BLaER1 (cell line): Measurements from ENCODE around the gene SUPT3H.

Experiments used
- H3K27ac ChIP-seq: shearing (Covaris generic); formaldehyde crosslinking; 2 replicates; pipeline ENCODE4 v1.8.1; 2022
- H3K27me3 ChIP-seq: shearing (Covaris generic); formaldehyde crosslinking; 2 replicates; pipeline ENCODE4 v1.8.1; 2022
- H3K36me3 ChIP-seq: shearing (Covaris generic); formaldehyde crosslinking; 2 replicates; pipeline ENCODE4 v1.8.1; 2022
- H3K4me1 ChIP-seq: shearing (Covaris generic); formaldehyde crosslinking; 2 replicates; pipeline ENCODE4 v1.8.1; 2022
- H3K4me2 ChIP-seq: shearing (Covaris generic); formaldehyde crosslinking; 2 replicates; pipeline ENCODE4 v1.8.1; 2022
- H3K4me3 ChIP-seq: shearing (Covaris generic); formaldehyde crosslinking; 2 replicates; pipeline ENCODE4 v1.8.1; 2022
- H3K9ac ChIP-seq: shearing (Covaris generic); formaldehyde crosslinking; 2 replicates; pipeline ENCODE4 v1.8.1; 2022
- H3K9me3 ChIP-seq: shearing (Covaris generic); formaldehyde crosslinking; 2 replicates; pipeline ENCODE4 v1.8.1; 2022
- H4K20me1 ChIP-seq: shearing (Covaris generic); formaldehyde crosslinking; 2 replicates; pipeline ENCODE4 v1.8.1; 2022
- Cebpa-rat ChIP-seq: shearing (Covaris generic); IDR thresholded peaks from 2 replicates; pipeline ENCODE4 v1.8.1; 2022

The SUPT3H gene

GRCh38 chr6:45222380-45222779 lies 155.4 kb downstream of the SUPT3H start:
- Histone ChIP-seq H3K4me3 (no peak overlapping the region), H3K4me1 (no peaks in the 10 kb centered on the region), H3K27me3 (no peaks in the 10 kb centered on the region), H3K27ac (no peak overlapping the region), H3K9me3 (no peaks in the 10 kb centered on the region), H4K20me1 (no peaks in the 10 kb centered on the region), H3K36me3 (no peaks in the 10 kb centered on the region), H3K4me2 (no peak overlapping the region), H3K9ac (no peak overlapping the region)
- no peak for TF ChIP-seq Cebpa-rat

GRCh38 chr6:45215759-45216158 lies 162.0 kb downstream of the SUPT3H start:
- no peak for TF ChIP-seq Cebpa-rat
- H4K20me1 ChIP-seq: no peaks in the 10 kb centered on the region

GRCh38 chr6:45212976-45213375 lies 164.8 kb downstream of the SUPT3H start:
- no peaks in the 10 kb centered on the region for H4K20me1 ChIP-seq
- H3K9ac ChIP-seq: no peak overlapping the region
- no peaks in the 10 kb centered on the region for H3K4me1 ChIP-seq
- H3K36me3 ChIP-seq: no peaks in the 10 kb centered on the region
- TF ChIP-seq Cebpa-rat: no peak
- no peak overlapping the region for H3K4me3 ChIP-seq
- H3K27ac ChIP-seq: no peak overlapping the region
- H3K27me3 ChIP-seq: no peaks in the 10 kb centered on the region
- peaks cover 29% of the 10 kb centered on the region for H3K9me3 ChIP-seq
- no peak overlapping the region for H3K4me2 ChIP-seq

More at GRCh38 chr6:45215759-45216158, 162.0 kb downstream of the SUPT3H start:
- Histone ChIP-seq H3K9ac (no peak overlapping the region), H3K27ac (no peak overlapping the region), H3K36me3 (no peaks in the 10 kb centered on the region), H3K4me2 (no peak overlapping the region), H3K4me3 (no peak overlapping the region), H3K9me3 (peaks cover 8% of the 10 kb centered on the region), H3K4me1 (no peaks in the 10 kb centered on the region), H3K27me3 (no peaks in the 10 kb centered on the region)

- TF ChIP-seq Cebpa-rat: no peak
- no peak overlapping the region for H3K27ac ChIP-seq
- H3K4me2 ChIP-seq: no peak overlapping the region
- no peak overlapping the region for H3K4me3 ChIP-seq
- no peaks in the 10 kb centered on the region for H3K4me1 ChIP-seq
- no peaks in the 10 kb centered on the region for H3K27me3 ChIP-seq
- no peaks in the 10 kb centered on the region for H4K20me1 ChIP-seq
- H3K9me3 ChIP-seq: peaks cover 28% of the 10 kb centered on the region
- H3K9ac ChIP-seq: no peak overlapping the region
- H3K36me3 ChIP-seq: no peaks in the 10 kb centered on the region
Observed at GRCh38 chr6:45209762-45210161, 168.0 kb downstream of the SUPT3H start.

GRCh38 chr6:45206793-45207492 lies 170.8 kb downstream of the SUPT3H start:
- Histone ChIP-seq H3K27me3 (no peaks in the 10 kb centered on the region), H4K20me1 (no peaks in the 10 kb centered on the region), H3K27ac (no peak overlapping the region), H3K4me1 (no peaks in the 10 kb centered on the region), H3K4me3 (no peak overlapping the region), H3K4me2 (no peak overlapping the region), H3K36me3 (no peaks in the 10 kb centered on the region), H3K9ac (no peak overlapping the region), H3K9me3 (peaks cover 24% of the 10 kb centered on the region)
- TF ChIP-seq Cebpa-rat: no peak

- Histone ChIP-seq H3K9ac (no peak overlapping the region), H3K9me3 (no peaks in the 10 kb centered on the region), H3K36me3 (no peaks in the 10 kb centered on the region), H3K4me3 (no peak overlapping the region), H3K4me1 (peaks cover 4% of the 10 kb centered on the region), H3K27me3 (no peaks in the 10 kb centered on the region), H4K20me1 (no peaks in the 10 kb centered on the region), H3K27ac (no peak overlapping the region), H3K4me2 (no peak overlapping the region)
- no peak for TF ChIP-seq Cebpa-rat
Observed at GRCh38 chr6:45201484-45201883, 176.2 kb downstream of the SUPT3H start.

GRCh38 chr6:45200510-45200909 lies 177.2 kb downstream of the SUPT3H start:
- Histone ChIP-seq H3K4me3 (no peak overlapping the region), H3K27me3 (no peaks in the 10 kb centered on the region), H3K4me2 (no peak overlapping the region), H3K9me3 (no peaks in the 10 kb centered on the region), H3K4me1 (peaks cover 13% of the 10 kb centered on the region), H3K9ac (no peak overlapping the region), H4K20me1 (no peaks in the 10 kb centered on the region), H3K27ac (no peak overlapping the region), H3K36me3 (no peaks in the 10 kb centered on the region)
- no peak for TF ChIP-seq Cebpa-rat

- Histone ChIP-seq H3K4me1 (peaks cover 19% of the 10 kb centered on the region), H3K36me3 (no peaks in the 10 kb centered on the region), H4K20me1 (no peaks in the 10 kb centered on the region), H3K27ac (no peak overlapping the region), H3K27me3 (no peaks in the 10 kb centered on the region), H3K9me3 (no peaks in the 10 kb centered on the region), H3K9ac (no peak overlapping the region), H3K4me3 (no peak overlapping the region), H3K4me2 (no peak overlapping the region)
- TF ChIP-seq Cebpa-rat: no peak
Observed at GRCh38 chr6:45199554-45199953, 178.2 kb downstream of the SUPT3H start.

GRCh38 chr6:45196121-45196520 lies 181.6 kb downstream of the SUPT3H start:
- Histone ChIP-seq H4K20me1 (no peaks in the 10 kb centered on the region), H3K9me3 (no peaks in the 10 kb centered on the region), H3K27me3 (no peaks in the 10 kb centered on the region), H3K36me3 (no peaks in the 10 kb centered on the region), H3K4me2 (peak overlapping the region; percentile 61), H3K4me1 (peaks cover 19% of the 10 kb centered on the region), H3K4me3 (no peak overlapping the region), H3K9ac (no peak overlapping the region), H3K27ac (0 out of 2 replicates have a peak overlapping the region, but pooled peaks have one; percentile 14)
- no peak for TF ChIP-seq Cebpa-rat

- no peaks in the 10 kb centered on the region for H4K20me1 ChIP-seq
- no peaks in the 10 kb centered on the region for H3K27me3 ChIP-seq
- H3K4me1 ChIP-seq: peaks cover 19% of the 10 kb centered on the region
- no peak overlapping the region for H3K4me3 ChIP-seq
- no peak for TF ChIP-seq Cebpa-rat
- no peak overlapping the region for H3K9ac ChIP-seq
- no peaks in the 10 kb centered on the region for H3K9me3 ChIP-seq
- H3K27ac ChIP-seq: no peak overlapping the region
- no peaks in the 10 kb centered on the region for H3K36me3 ChIP-seq
- no peak overlapping the region for H3K4me2 ChIP-seq
Observed at GRCh38 chr6:45195137-45195536, 182.6 kb downstream of the SUPT3H start.

GRCh38 chr6:45192556-45192955 lies 185.2 kb downstream of the SUPT3H start:
- Histone ChIP-seq H3K27ac (no peak overlapping the region), H3K4me1 (peaks cover 19% of the 10 kb centered on the region), H3K4me2 (no peak overlapping the region), H3K4me3 (no peak overlapping the region), H3K36me3 (no peaks in the 10 kb centered on the region), H3K27me3 (no peaks in the 10 kb centered on the region), H3K9me3 (no peaks in the 10 kb centered on the region), H3K9ac (no peak overlapping the region), H4K20me1 (no peaks in the 10 kb centered on the region)
- TF ChIP-seq Cebpa-rat: no peak
